Measurements from ENCODE around the gene TTLL10. TPM values are rescaled to one million over a fixed set of nuclear protein-coding genes. Genes with fewer than 3 reads are reported as not detected.

The TTLL10 gene
- total and polyA plus RNA-seq, 2 of the 4 experiments (the other 2 are of a cell fraction) = not detected

GRCh38 chr1:1226566-1227362 lies 53.1 kb downstream of the TTLL10 start:
- BruUV-seq (replicated peaks) = no TSS peak
- Histone ChIP-seq H3K27me3 (ENCODE audit: control insufficient read depth, insufficient read depth, low read length) (no peaks in the 10 kb centered on the region), H3K23ac (ENCODE audit: low read depth, low read length) (no peak overlapping the region), H3K36me3 (ENCODE audit: control insufficient read depth, insufficient read depth, low read length) (peaks cover 62% of the 10 kb centered on the region), H2BK15ac (ENCODE audit: low read depth, low read length) (no peak overlapping the region), H3K18ac (ENCODE audit: low read depth, low read length) (no peak overlapping the region), H2AK5ac (ENCODE audit: low read depth, low read length) (no peak overlapping the region), H4K5ac (ENCODE audit: low read depth, low read length) (no peak overlapping the region), H2AK9ac (replicated peaks; ENCODE audit: low read depth, low read length, poor library complexity) (no peak overlapping the region), H2BK5ac (ENCODE audit: low read depth, low read length, poor library complexity, severe bottlenecking) (no peak overlapping the region), H2BK120ac (ENCODE audit: low read depth, low read length) (no peak overlapping the region), H2BK20ac (ENCODE audit: low read depth, low read length) (no peak overlapping the region), H4K91ac (ENCODE audit: insufficient read depth, low read depth, low read length) (no peak overlapping the region), H3K79me1 (ENCODE audit: low read depth in 1 of 2, low read length in 2 of 2) (peaks cover 11 to 72% of the 10 kb centered on the region in 2 experiments; a peak in 3 of 4 replicates), H3K4ac (ENCODE audit: low read depth, low read length) (no peak overlapping the region), H3K14ac (replicated peaks; ENCODE audit: low read depth, low read length) (no peak overlapping the region), H3K9me3 (ENCODE audit: control insufficient read depth, insufficient read depth, low read length) (no peaks in the 10 kb centered on the region), H3K9ac (ENCODE audit: low read depth, low read length) (no peak overlapping the region), H3K56ac (ENCODE audit: extremely low read depth, insufficient read depth, low read length) (no peak overlapping the region), H3K9me1 (ENCODE audit: insufficient read depth, low read length) (peaks cover 15% of the 10 kb centered on the region), H3K27ac (ENCODE audit: insufficient read depth, low read length) (no peak overlapping the region), H4K20me1 (ENCODE audit: insufficient read depth, low read length) (peaks cover 60% of the 10 kb centered on the region), H4K8ac (ENCODE audit: low read depth in 2 of 2, low read length in 2 of 2) (no peak overlapping the region), H3K4me1 (ENCODE audit: control insufficient read depth, insufficient read depth, low read length) (peaks cover 6% of the 10 kb centered on the region; the same call in 1 of the 2 replicates), H2AFZ (replicated peaks; ENCODE audit: low read length, poor library complexity) (no peak overlapping the region), H3K4me2 (ENCODE audit: low read depth, low read length) (no peak overlapping the region), H3K4me3 (ENCODE audit: insufficient read depth, low read depth, low read length) (no peak overlapping the region)
- dilution Hi-C loops (cut with HindIII; ENCODE audit: low sequenced_read_pairs, unreplicated experiment) = no loop called here
- intact Hi-C loops (cut with micrococcal nuclease) = no loop called here
- no peak for DNase-seq
- no peak for ATAC-seq (ENCODE audit: low read depth)
- TF ChIP-seq RCOR1 (IDR thresholded peaks at IDR 0.05; ENCODE audit: insufficient replicate concordance, low read length) = no peak
- TF ChIP-seq RFX5 (IDR thresholded peaks at IDR 0.05; ENCODE audit: low read depth, low read length) = no peak
- no peak for TF ChIP-seq MAZ (IDR thresholded peaks at IDR 0.05; ENCODE audit: borderline replicate concordance, low read depth, low read length)
- TF ChIP-seq RAD21 (IDR thresholded peaks at IDR 0.05; ENCODE audit: low read length) = no peak
- 98% methylated on average over 21 of the region's 44 CpGs; no CpG with 5 or more reads in 1 of the 2 experiments for WGBS, 2 experiments (ENCODE audit: extremely low coverage in 2 of 2, insufficient read length in 1 of 2)
- in situ Hi-C loops (cut with MboI; ENCODE audit: low sequenced_read_pairs) = no loop called here
- ChIA-PET CTCF (no interaction called here), POLR2A (ENCODE audit: unreplicated experiment) (no interaction called here)
